HG03060 (cell line): ENCODE measurements around the gene TBPL2.
"Not testable (repeated sequence)": the region's sequence is repeated elsewhere in the genome, so short reads cannot be mapped to it uniquely, and the experiment has no call there.

Experiments
- ATAC-seq: cut with Tn5 transposase; IDR thresholded peaks from one replicate; pipeline ENCODE4 v1.9.1; 2021; ENCODE audit warnings: low read depth, moderate number of reproducible peaks; ENCODE audit not compliant: unreplicated experiment

Gene TBPL2

GRCh38 chr14:55440385-55440784, at the start of gene TBPL2:
TSS of gene TBPL2 (minus strand) at chr14:55440616. CDS start at chr14:55440449, 167 bp downstream.
- ATAC-seq, result no peak

DNA sequence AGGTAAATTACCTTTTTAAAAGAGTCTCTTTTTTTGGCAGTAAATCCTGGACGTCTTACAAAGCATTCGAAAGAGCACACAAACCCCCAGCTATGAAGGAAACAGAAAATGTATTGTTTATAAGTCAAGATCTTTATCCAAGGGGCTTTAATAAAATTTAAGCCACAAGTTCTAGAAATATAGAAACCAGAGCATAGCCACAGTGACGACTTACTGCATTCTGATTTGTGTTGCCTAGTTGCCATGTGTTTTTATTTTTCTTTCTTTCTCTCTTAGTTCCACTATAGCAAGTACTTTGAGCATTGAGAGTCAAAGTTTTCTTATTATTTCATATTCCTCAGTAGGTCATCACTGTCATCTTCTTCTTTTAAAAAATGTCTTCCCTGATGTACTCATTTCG, 47.8 kb upstream of the TBPL2 start:
- no peak for ATAC-seq

DNA sequence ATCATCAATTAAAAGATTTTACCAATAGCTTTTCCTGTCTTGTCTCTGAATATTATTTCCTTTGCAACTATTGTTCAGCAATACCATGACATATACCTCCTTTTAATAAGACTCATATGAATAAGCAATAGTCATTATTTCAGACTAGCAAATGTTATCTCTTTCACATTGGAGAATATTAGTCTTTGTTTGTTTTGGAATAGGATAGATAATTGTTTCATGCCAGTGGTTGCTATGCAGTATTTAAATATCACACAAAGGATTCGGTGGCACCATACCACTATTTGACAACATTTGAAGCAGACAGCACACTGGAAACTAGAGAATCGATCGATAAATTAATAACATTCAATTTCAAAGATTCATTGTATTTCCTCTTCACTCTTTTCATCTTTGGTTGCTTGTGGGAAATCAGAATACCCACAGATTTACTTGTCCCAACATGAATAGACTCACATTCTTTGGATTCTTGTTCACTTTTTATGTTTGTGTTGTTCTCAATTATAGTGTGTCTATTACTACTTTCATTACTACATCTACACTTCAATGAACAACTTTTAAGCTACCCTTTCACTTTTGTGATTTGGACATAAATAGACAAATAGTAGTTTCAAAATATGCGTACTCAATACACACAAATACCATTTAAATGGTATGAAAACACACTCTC, 42.7 kb upstream of the TBPL2 start:
- no peak for ATAC-seq

DNA sequence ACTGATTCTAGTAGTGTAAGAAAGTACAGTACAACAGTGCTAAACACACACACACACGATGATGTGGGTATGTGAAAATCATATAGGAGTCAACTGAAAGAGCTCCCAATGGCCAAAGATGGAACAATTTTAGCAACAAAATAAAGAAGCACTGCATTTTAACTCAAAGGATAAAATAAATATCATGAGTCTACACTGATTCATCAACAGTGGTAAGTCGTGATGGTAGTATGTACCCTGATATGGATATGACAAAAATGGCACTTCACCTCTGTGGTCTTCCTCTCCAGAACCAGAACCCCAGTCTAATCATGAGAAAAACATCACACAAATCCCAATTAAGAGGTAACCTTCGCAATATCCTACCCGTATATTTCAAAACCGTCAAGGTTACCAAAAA, 41.4 kb upstream of the TBPL2 start:
- no peak for ATAC-seq

DNA sequence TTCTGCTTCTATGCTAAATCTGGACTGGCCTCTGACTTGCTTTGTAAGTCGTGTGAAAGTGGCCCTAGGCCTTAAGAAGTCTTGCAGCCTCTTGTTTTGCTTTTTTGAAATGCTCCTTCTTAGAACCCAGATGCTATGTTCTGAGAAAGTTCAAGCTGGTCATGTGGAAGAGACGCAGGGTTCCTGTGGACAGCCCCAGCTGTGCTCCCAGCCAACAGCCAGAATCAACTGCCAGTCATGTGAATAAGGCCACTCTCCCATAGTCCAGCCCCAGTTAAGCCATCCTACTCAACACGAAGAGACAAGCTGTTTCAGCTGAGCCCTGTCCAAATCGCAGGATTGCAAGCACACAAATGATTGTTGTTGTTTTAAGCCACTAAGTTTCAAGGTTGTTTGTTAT, 37.3 kb upstream of the TBPL2 start:
- no peak for ATAC-seq

DNA sequence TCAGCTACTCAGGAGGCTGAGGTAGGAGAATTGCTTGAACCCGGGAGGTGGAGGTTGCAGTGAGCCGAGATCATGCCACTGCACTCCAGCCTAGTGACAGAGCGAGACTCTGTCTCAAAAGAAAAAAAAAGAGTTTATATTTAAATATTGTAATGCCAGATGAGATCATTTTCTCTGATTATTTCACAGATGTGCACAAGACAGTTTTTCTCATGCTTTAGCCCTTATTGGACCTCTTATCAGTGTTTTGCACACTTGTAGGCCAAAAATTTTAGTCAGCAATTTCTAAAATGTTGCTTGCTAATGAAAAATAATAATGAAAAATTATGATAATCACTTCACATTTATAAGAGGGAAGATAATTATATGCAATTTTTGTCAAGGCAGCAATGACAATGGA, 36.0 kb upstream of the TBPL2 start:
- not testable (repeated sequence) for ATAC-seq

DNA sequence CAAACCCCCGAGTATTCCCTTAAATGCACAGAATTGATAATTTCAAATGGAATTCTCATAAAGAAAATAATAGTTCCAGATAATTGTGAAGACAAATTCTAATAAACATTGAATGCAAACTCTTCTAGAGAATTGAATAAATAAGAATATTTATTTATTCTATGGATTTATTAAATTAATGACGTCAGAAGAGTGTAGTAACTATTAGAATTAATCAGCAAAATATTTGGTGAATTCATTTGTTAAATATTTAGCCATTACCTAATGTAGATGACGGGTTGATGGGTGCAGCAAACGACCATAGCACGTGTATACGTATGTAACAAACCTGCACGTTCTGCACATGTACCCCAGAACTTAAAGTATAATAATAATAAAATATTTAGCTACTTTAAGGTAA, 33.4 kb upstream of the TBPL2 start:
- ATAC-seq, result no peak

- no peak for ATAC-seq
Measured at GRCh38 chr14:55470025-55470424, 29.6 kb upstream of the TBPL2 start.

DNA sequence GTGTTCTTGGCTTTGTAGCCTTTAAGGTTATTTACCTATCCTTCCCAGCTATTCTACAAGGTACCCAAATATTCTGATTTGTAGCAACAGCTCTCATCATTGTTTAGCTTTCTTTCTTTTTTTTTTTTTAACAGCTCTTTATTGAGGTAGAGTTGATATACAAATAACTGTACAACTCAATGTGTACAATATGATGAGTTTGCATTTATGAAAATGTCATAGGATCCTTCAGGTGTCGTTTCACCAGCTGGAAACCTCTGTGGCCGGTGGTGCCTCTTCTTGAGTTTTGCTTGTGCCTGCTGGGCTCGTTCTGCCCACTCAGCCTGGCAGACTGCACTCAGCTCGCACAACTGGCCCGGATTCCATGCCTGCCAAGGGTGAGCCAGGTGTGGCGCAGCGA, 26.9 kb upstream of the TBPL2 start:
- no peak for ATAC-seq

- ATAC-seq, result peak; percentile 67
Measured at GRCh38 chr14:55458800-55459515, 18.5 kb upstream of the TBPL2 start.

GRCh38 chr14:55457496-55457895, 17.1 kb upstream of the TBPL2 start:
- no peak for ATAC-seq

GRCh38 chr14:55456411-55456810, 16.0 kb upstream of the TBPL2 start:
- not testable (repeated sequence) for ATAC-seq

DNA sequence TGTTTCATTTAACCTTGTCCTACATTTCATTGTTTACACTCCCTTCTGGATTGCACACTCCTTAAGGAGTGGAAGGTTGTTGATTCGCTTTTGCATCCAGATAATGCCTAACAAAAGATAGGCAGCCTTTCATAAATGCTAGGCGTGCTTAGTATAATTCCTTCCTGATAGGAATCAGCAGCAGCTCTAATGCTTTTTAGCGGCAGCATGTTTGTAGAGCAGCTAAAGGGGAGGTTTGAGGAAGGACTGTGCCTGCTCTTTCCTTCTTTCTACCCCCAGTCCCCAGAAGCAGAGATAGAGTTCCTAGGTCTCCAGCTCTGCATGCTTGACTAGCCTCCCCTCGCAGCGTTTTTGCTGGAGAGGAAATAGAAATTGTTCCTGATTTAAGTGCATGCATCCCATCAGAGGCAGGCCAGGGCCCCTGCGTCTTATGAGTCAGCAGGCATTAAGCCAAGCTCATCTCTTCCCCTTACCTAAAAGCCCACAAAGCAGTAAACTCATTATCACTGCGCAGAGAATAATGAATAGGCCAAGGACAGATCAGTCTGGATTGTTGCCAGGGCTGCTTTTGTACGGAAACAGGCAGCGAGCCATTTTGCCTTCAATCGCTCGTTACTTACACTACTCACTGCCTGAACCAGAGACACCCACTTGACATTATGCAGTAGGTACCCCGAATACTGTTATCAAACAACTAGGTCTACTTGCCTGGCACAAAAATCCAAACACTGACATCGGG, 14.0 kb upstream of the TBPL2 start:
- ATAC-seq, result no peak

- ATAC-seq, result no peak
Measured at GRCh38 chr14:55451950-55452349, 11.5 kb upstream of the TBPL2 start.

DNA sequence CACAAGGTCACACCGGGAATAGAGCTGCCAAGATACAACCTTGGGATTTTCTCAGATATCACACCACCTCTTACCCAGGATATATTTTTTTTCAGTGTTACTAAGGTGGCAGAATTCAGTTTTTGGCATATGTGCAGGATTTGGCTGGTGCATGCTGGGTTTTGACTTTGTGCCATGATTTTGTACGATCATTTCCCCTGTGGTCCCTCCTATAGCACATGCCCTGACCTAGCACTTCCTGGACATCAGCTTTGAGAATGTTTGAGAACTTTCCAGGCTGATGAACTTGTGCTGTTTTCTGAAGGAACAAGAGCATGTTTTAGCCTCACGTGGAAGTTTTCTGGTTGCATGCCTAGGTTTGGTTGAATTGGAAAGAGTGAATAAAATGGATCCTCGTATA, 11.0 kb upstream of the TBPL2 start:
- no peak for ATAC-seq

GRCh38 chr14:55450987-55451386, 10.6 kb upstream of the TBPL2 start:
- no peak for ATAC-seq

- no peak for ATAC-seq
Measured at GRCh38 chr14:55450539-55450938, 10.1 kb upstream of the TBPL2 start.

DNA sequence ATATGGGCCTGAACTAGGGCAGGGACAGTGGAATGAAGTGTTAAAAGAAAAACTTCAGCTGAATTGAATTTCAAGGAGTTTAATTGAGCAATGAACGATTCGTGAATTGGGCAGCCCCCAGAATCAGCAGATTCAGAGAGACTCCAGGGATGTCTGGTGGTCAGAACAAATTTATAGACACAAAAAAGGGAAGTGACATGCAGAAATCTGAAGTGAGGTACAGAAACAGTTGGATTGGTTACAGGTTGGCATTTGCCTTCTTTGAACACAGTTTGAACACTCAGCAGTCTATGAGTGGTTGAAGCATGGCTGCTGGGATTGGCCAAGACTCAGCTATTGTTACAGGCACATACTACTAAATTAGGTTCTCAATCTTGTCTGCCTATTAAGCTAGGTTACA, 9.7 kb upstream of the TBPL2 start:
- ATAC-seq, result no peak

DNA sequence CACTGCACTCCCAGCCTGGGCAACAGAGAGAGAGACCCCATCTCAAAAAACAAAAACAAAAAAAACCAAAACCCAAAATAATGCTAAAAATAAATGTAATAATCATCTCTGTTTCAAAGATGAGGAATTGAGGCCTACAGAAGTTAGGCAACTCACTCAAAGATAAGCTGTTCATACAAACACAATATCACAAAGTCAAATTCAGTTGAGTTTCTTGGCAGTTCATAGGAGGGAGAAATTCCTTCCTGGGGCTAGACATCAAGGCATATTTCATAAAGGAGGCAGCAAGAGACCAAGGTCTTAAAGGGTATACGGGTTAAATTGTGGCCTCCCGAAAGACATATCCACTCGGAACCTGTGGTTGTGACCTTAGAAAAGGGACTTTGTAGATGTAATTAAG, 8.7 kb upstream of the TBPL2 start:
- no peak for ATAC-seq

- ATAC-seq, result no peak
Measured at GRCh38 chr14:55448141-55448614, 7.8 kb upstream of the TBPL2 start.

GRCh38 chr14:55446833-55447232, 6.4 kb upstream of the TBPL2 start:
- no peak for ATAC-seq
